ENCODE measurements around the gene ZPLD1. TPM values are rescaled to one million over a fixed set of nuclear protein-coding genes. Genes with fewer than 3 reads are reported as not detected.

Gene ZPLD1
- total and polyA plus RNA-seq, 2 of the 8 experiments (the other 6 are each of a cell fraction or from before 2014, with no cell fraction given): not detected

DNA sequence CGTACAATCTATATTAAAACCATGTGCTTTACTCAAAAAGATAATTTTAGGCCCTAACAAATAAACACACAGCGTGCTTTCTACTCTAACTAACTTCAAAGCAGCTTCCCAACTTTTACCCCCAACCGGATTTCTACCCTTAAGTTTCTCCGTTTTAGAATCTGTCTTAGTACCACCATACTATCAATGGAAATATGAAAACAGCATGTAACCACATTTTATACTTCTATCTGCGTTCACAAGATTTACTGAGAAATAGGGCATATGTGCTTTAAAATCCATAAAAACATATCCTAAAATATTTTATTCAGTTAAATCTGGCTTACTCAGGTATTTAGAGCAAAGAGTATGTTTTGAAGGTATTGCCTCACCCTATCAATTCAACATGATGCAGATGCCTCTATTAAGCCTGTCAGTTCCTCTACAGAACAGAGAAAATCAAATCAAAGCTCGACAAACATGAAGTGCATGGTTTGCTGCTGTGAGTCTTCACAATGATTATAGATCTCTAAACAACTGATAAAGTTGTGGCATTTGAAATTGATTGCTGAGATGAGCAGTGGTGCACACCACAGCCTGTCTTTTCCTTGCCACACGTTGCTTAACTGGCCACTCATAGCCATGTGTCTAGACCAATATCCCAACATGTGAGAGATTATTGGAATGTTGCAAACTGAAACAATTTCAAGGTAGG, 44.5 kb upstream of the ZPLD1 start:
- no peak overlapping the region for H4K91ac ChIP-seq (replicated peaks; ENCODE audit: insufficient read length, low read length)
- TF ChIP-seq TBP (IDR thresholded peaks at IDR 0.05; ENCODE audit: low read depth, low read length) (no peak), POLR2AphosphoS5 (IDR thresholded peaks at IDR 0.05; ENCODE audit: low read depth, low read length) (no peak), EZH2 (IDR thresholded peaks at IDR 0.05; ENCODE audit: low read depth, low read length, severe bottlenecking) (no peak), YY1 (IDR thresholded peaks at IDR 0.05; ENCODE audit: low read depth, low read length) (no peak), CBX8 (IDR thresholded peaks at IDR 0.05; ENCODE audit: borderline replicate concordance, low read depth, low read length) (no peak), EGR1 (IDR thresholded peaks at IDR 0.05; ENCODE audit: borderline replicate concordance, low read depth, low read length) (no peak), CHD2 (IDR thresholded peaks at IDR 0.05; ENCODE audit: low read length) (no peak), POLR2A (IDR thresholded peaks at IDR 0.05; ENCODE audit: control extremely low read depth in 1 of 2, low read depth in 2 of 2, low read length in 2 of 2) (no peak), SP1 (IDR thresholded peaks at IDR 0.05; ENCODE audit: low read depth, low read length) (no peak), POU5F1 (IDR thresholded peaks at IDR 0.05; ENCODE audit: low read depth, low read length) (no peak), RFX5 (IDR thresholded peaks at IDR 0.05; ENCODE audit: borderline replicate concordance, low read depth, low read length) (no peak), BRCA1 (IDR thresholded peaks at IDR 0.05; ENCODE audit: low read depth, low read length) (no peak)
- TF ChIP-seq, protein P1, sequence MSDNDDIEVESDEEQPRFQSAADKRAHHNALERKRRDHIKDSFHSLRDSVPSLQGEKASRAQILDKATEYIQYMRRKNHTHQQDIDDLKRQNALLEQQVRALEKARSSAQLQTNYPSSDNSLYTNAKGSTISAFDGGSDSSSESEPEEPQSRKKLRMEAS (IDR thresholded peaks at IDR 0.05): no peak
- H2BK12ac ChIP-seq (ENCODE audit: low read depth, low read length): no peak overlapping the region
- no peaks in the 10 kb centered on the region for H3K27me3 ChIP-seq (replicated peaks in 1 of 4; ENCODE audit: control insufficient read depth in 3 of 4, extremely low read depth in 1 of 4, insufficient read depth in 3 of 4, low read length in 3 of 4)
- no peaks in the 10 kb centered on the region for H3K79me2 ChIP-seq (ENCODE audit: control insufficient read depth in 1 of 2, insufficient read depth in 2 of 2, low read length in 2 of 2)
- no peaks in the 10 kb centered on the region for H3K23me2 ChIP-seq (ENCODE audit: low read depth, low read length)
- no peak overlapping the region for H3K9ac ChIP-seq (replicated peaks in 1 of 4; ENCODE audit: extremely low read depth in 1 of 4, low read depth in 3 of 4, low read length in 3 of 4)
- H3K27ac ChIP-seq (ENCODE audit: low read depth, low read length): no peak overlapping the region
- no peaks in the 10 kb centered on the region for H3K79me1 ChIP-seq (ENCODE audit: low read depth, low read length)
- H2BK15ac ChIP-seq (ENCODE audit: low read length): no peak overlapping the region
- H3K56ac ChIP-seq (replicated peaks; ENCODE audit: insufficient read length, low read depth, low read length): no peak overlapping the region
- no peaks in the 10 kb centered on the region for H3K36me3 ChIP-seq (ENCODE audit: control insufficient read depth in 2 of 4, insufficient read depth in 4 of 4, low read length in 3 of 4)
- H3K9me3 ChIP-seq (ENCODE audit: insufficient read depth in 2 of 2, low read depth in 1 of 2, low read length in 1 of 2): peaks cover 0 to 4% of the 10 kb centered on the region in 2 experiments; a peak in 1 of 4 replicates
- H3K4me2 ChIP-seq (ENCODE audit: insufficient read depth in 1 of 2, low read depth in 2 of 2, low read length in 2 of 2): no peak overlapping the region
- no peak overlapping the region for H3K4ac ChIP-seq (replicated peaks; ENCODE audit: insufficient read length, low read depth, low read length)
- no peak overlapping the region; the same call in 1 of the 2 replicates for H2AFZ ChIP-seq (ENCODE audit: low read length)
- H2BK5ac ChIP-seq (ENCODE audit: low read depth, low read length): no peak overlapping the region
- DNase-seq (ENCODE audit: low read depth in 1 of 2, low spot score in 2 of 2) (no peak), FAIRE-seq (no peak)
- H3K23ac ChIP-seq (ENCODE audit: insufficient read length): no peak overlapping the region
- no peak overlapping the region for H2AK5ac ChIP-seq (ENCODE audit: low read depth, low read length)
- no peak overlapping the region for H4K5ac ChIP-seq (ENCODE audit: insufficient read length, low read depth, low read length)
- H4K8ac ChIP-seq (ENCODE audit: extremely low read depth, insufficient read depth, low read length): no peak overlapping the region
- no peaks in the 10 kb centered on the region for H4K20me1 ChIP-seq (replicated peaks in 1 of 2; ENCODE audit: control insufficient read depth in 1 of 2, insufficient read depth in 2 of 2, low read length in 2 of 2)
- POLR2A ChIA-PET (ENCODE audit: partially characterized antibody): no interaction called here
- H2BK20ac ChIP-seq (ENCODE audit: low read length): no peak overlapping the region
- no peak overlapping the region for H3K18ac ChIP-seq (ENCODE audit: extremely low read depth, low read length)
- 81% methylated on average over 7 of the region's 7 CpGs; no CpG with 5 or more reads in 1 of the 2 experiments for WGBS, 2 experiments (ENCODE audit: extremely low coverage in 1 of 2, insufficient coverage in 1 of 2, insufficient read length in 1 of 2, insufficient replicate concordance in 2 of 2, low coverage in 1 of 2, low lambda C conversion rate in 2 of 2, missing lambda C conversion rate in 1 of 2)
- H2BK120ac ChIP-seq (replicated peaks; ENCODE audit: low read depth, low read length): no peak overlapping the region
- H3K4me3 ChIP-seq (ENCODE audit: extremely low read depth in 1 of 4, insufficient read depth in 2 of 4, low read depth in 3 of 4, low read length in 4 of 4): no peak overlapping the region
- no peak overlapping the region for H3K14ac ChIP-seq (ENCODE audit: insufficient read length)
- CTCF ChIA-PET (ENCODE audit: partially characterized antibody): interaction anchor here (0.8 kb wide), 1 partner anchor 10 kb away, joined by 3 read pairs; no protein-coding TSS in a partner anchor
- no peaks in the 10 kb centered on the region for H3K4me1 ChIP-seq (replicated peaks in 1 of 4; ENCODE audit: control insufficient read depth in 3 of 4, insufficient read depth in 4 of 4, low read length in 3 of 4)
